Measurements from ENCODE around the gene CNDP2. TPM values are rescaled to one million over a fixed set of nuclear protein-coding genes. Genes with fewer than 3 reads are reported as not detected.

CNDP2 gene
- total and polyA plus RNA-seq, 2 experiments from 2014 or later: 95.7 to 135 TPM

GRCh38 chr18:74511823-74512222 lies 15.7 kb downstream of the CNDP2 start:
- Histone ChIP-seq H3K4me1 (ENCODE audit: insufficient read depth) (peaks cover 18% of the 10 kb centered on the region), H3K9me3 (ENCODE audit: low read depth) (no peaks in the 10 kb centered on the region), H2AFZ (no peak overlapping the region), H3K79me2 (peaks cover 12% of the 10 kb centered on the region), H3K4me2 (no peak overlapping the region), H3K4me3 (no peak overlapping the region), H3K9me2 (replicated peaks; ENCODE audit: insufficient read depth) (no peaks in the 10 kb centered on the region), H3K27ac (no peak overlapping the region), H4K20me1 (ENCODE audit: insufficient read depth, poor library complexity, severe bottlenecking) (no peaks in the 10 kb centered on the region), H3K36me3 (replicated peaks; ENCODE audit: insufficient read depth, low read depth) (no peaks in the 10 kb centered on the region), H3K27me3 (no peaks in the 10 kb centered on the region)
- no peak for TF ChIP-seq EZH2 (IDR thresholded peaks at IDR 0.05; ENCODE audit: borderline replicate concordance)
- DNase-seq (ENCODE audit: low spot score): no peak
- WGBS (ENCODE audit: low lambda C conversion rate, missing lambda C conversion rate): 97% methylated on average over 7 of the region's 7 CpGs

DNA sequence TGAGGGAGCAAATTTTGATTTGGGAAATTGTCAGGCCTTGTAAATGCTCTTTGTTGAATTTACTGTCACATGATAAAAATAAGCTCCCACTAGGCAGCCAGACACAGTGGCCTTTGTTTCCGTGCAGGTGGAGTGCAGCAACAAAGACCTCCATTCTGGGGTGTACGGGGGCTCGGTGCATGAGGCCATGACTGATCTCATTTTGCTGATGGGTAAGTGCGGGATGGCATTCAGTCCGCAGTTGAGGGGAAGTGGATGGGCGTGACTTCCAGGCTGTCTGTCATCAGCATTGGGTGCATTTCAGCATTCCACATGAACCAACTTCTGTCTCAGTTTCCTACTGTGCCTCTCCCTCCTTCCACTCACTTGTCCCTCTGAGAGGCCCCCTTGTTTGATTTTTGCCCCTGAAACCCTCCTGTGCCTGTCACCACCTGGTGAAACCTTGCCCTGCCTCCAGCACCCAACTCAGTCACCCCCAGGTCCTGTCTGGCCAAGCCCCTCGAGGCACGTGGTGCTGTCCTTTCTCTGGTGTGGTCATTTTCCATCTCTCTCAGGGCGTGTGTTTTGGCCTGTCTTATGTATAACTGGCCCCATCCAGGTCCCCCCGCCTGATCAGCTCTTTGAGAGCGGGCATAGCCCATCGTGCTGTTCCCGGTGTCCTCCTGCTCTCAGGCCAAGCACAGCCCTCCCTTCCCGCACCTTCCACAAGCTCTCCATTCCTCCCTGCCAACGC lies 16.3 kb downstream of the CNDP2 start:
- Histone ChIP-seq H3K27ac (no peak overlapping the region), H3K4me3 (no peak overlapping the region), H3K9me3 (ENCODE audit: low read depth) (no peaks in the 10 kb centered on the region), H3K36me3 (replicated peaks; ENCODE audit: insufficient read depth, low read depth) (no peaks in the 10 kb centered on the region), H3K79me2 (peaks cover 12% of the 10 kb centered on the region), H3K4me1 (ENCODE audit: insufficient read depth) (peaks cover 17% of the 10 kb centered on the region), H3K27me3 (no peaks in the 10 kb centered on the region), H3K4me2 (no peak overlapping the region), H2AFZ (no peak overlapping the region), H4K20me1 (ENCODE audit: insufficient read depth, poor library complexity, severe bottlenecking) (no peaks in the 10 kb centered on the region), H3K9me2 (replicated peaks; ENCODE audit: insufficient read depth) (no peaks in the 10 kb centered on the region)
- 96% methylated on average over 15 of the region's 15 CpGs for WGBS (ENCODE audit: low lambda C conversion rate, missing lambda C conversion rate)
- no peak for DNase-seq (ENCODE audit: low spot score)
- TF ChIP-seq EZH2phosphoT487 (IDR thresholded peaks at IDR 0.05; ENCODE audit: low read depth, severe bottlenecking, unreplicated experiment): no peak
- TF ChIP-seq, protein P1, sequence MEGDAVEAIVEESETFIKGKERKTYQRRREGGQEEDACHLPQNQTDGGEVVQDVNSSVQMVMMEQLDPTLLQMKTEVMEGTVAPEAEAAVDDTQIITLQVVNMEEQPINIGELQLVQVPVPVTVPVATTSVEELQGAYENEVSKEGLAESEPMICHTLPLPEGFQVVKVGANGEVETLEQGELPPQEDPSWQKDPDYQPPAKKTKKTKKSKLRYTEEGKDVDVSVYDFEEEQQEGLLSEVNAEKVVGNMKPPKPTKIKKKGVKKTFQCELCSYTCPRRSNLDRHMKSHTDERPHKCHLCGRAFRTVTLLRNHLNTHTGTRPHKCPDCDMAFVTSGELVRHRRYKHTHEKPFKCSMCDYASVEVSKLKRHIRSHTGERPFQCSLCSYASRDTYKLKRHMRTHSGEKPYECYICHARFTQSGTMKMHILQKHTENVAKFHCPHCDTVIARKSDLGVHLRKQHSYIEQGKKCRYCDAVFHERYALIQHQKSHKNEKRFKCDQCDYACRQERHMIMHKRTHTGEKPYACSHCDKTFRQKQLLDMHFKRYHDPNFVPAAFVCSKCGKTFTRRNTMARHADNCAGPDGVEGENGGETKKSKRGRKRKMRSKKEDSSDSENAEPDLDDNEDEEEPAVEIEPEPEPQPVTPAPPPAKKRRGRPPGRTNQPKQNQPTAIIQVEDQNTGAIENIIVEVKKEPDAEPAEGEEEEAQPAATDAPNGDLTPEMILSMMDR (IDR thresholded peaks at IDR 0.05; ENCODE audit: poor library complexity): no peak
- no peak for TF ChIP-seq EZH2 (IDR thresholded peaks at IDR 0.05; ENCODE audit: borderline replicate concordance)

DNA sequence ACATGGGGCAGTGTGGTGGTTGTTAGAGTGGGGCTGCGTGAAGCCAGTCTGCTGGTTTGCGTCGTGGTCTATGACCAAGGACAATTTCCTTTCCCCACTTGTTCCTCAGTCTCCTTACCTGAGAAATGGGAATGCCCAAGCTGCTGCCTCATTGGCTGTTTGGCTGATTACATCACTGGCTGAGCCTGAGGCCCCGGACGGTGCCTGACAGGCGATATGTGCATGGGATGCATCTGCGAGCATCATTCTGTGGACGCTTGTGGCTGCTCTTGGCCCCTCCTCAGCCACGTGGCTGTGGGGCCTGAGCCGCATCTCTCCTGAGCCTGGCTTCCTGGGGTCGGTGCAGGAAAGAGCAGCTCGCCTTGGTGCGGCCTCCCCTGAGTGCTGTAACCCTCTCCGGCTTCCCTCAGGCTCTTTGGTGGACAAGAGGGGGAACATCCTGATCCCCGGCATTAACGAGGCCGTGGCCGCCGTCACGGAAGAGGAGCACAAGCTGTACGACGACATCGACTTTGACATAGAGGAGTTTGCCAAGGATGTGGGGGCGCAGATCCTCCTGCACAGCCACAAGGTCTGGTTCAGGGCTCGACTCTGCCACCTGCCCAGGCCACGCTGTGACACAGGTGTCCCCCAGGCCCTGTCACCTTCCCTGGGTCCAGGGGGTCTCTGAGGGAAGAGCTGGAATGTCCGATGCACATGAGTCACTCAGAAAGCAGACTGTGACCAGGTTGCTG lies 17.2 kb downstream of the CNDP2 start:
- Histone ChIP-seq H3K4me1 (ENCODE audit: insufficient read depth) (peaks cover 13% of the 10 kb centered on the region), H3K36me3 (replicated peaks; ENCODE audit: insufficient read depth, low read depth) (no peaks in the 10 kb centered on the region), H3K9me3 (ENCODE audit: low read depth) (no peaks in the 10 kb centered on the region), H3K79me2 (peaks cover 12% of the 10 kb centered on the region), H3K9me2 (replicated peaks; ENCODE audit: insufficient read depth) (no peaks in the 10 kb centered on the region), H4K20me1 (ENCODE audit: insufficient read depth, poor library complexity, severe bottlenecking) (no peaks in the 10 kb centered on the region), H3K27me3 (no peaks in the 10 kb centered on the region), H2AFZ (no peak overlapping the region), H3K4me3 (no peak overlapping the region), H3K4me2 (no peak overlapping the region), H3K27ac (no peak overlapping the region)
- DNase-seq (ENCODE audit: low spot score): no peak
- no peak for TF ChIP-seq EZH2phosphoT487 (IDR thresholded peaks at IDR 0.05; ENCODE audit: low read depth, severe bottlenecking, unreplicated experiment)
- TF ChIP-seq, protein P1 (IDR thresholded peaks at IDR 0.05; ENCODE audit: poor library complexity): no peak
- 94% methylated on average over 27 of the region's 27 CpGs for WGBS (ENCODE audit: low lambda C conversion rate, missing lambda C conversion rate)

GRCh38 chr18:74513883-74514205 lies 17.7 kb downstream of the CNDP2 start:
- Histone ChIP-seq H3K9me3 (ENCODE audit: low read depth) (no peaks in the 10 kb centered on the region), H3K36me3 (replicated peaks; ENCODE audit: insufficient read depth, low read depth) (no peaks in the 10 kb centered on the region), H2AFZ (no peak overlapping the region), H3K4me3 (no peak overlapping the region), H4K20me1 (ENCODE audit: insufficient read depth, poor library complexity, severe bottlenecking) (no peaks in the 10 kb centered on the region), H3K27ac (no peak overlapping the region), H3K79me2 (peaks cover 12% of the 10 kb centered on the region), H3K4me2 (no peak overlapping the region), H3K27me3 (no peaks in the 10 kb centered on the region), H3K4me1 (ENCODE audit: insufficient read depth) (peaks cover 9% of the 10 kb centered on the region), H3K9me2 (replicated peaks; ENCODE audit: insufficient read depth) (no peaks in the 10 kb centered on the region)
- no peak for TF ChIP-seq EZH2phosphoT487 (IDR thresholded peaks at IDR 0.05; ENCODE audit: low read depth, severe bottlenecking, unreplicated experiment)
- TF ChIP-seq, protein P1 (IDR thresholded peaks at IDR 0.05; ENCODE audit: poor library complexity): no peak
- TF ChIP-seq EZH2 (IDR thresholded peaks at IDR 0.05; ENCODE audit: borderline replicate concordance): no peak
- DNase-seq (ENCODE audit: low spot score): no peak
- 96% methylated on average over 8 of the region's 8 CpGs for WGBS (ENCODE audit: low lambda C conversion rate, missing lambda C conversion rate)

Data from hepatocyte (in vitro differentiated cells).